ENCODE data around the gene ITCH.
"Not testable (repeated sequence)": the region's sequence is repeated elsewhere in the genome, so short reads cannot be mapped to it uniquely, and the experiment has no call there.

The ITCH gene

DNA sequence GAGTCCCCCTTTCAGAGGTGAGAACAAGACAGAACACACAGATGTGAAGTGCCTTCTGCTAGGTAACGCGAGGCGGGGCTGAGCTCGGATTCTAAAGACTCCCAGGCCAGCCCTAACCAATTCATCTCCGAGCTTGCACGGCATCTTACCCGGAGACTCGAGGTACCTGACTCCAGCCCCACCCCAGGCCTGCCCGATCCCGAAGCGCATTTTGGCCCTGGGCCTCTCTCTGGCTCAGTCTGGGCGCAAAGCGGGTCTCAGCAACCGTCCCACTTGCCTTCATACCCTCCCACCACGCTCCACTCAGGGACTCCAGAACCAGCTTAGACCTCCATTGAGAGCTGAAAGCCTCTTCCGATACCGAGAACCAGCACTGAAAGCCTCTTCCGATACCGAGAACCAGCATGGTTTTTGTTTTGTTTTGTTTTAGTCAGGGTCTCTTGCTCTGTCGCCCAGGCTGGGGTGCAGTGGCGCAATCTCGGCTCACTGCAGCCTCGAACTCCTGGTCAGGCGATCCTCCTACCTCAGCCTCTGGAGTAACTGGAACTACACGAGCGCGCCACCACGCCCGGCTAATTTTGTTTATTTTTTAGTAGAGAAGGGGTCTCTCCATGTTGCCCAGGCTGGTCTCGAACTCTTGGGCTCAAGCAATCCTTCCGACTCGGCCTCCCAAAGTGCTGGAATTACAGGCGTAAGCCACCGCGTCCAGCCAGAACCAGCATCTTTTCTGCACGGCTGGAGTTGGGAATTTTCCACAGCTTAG, 152.6 kb downstream of the ITCH start:
- peak overlapping the region; percentile 96 for H3K23ac ChIP-seq (ENCODE audit: low read depth, low read length, poor library complexity)
- peaks cover 3% of the 10 kb centered on the region for H3K79me1 ChIP-seq (ENCODE audit: low read depth, low read length)
- no peak overlapping the region for H3K9ac ChIP-seq (ENCODE audit: low read depth, low read length, poor library complexity)
- H3K27me3 ChIP-seq (ENCODE audit: control insufficient read depth in 3 of 3, insufficient read depth in 3 of 3, low read depth in 1 of 3, low read length in 3 of 3) = no peaks in the 10 kb centered on the region
- no peaks in the 10 kb centered on the region for H3K9me3 ChIP-seq (replicated peaks in 1 of 2; ENCODE audit: control insufficient read depth in 2 of 2, insufficient read depth in 1 of 2, low read depth in 1 of 2, low read length in 2 of 2)
- no peak overlapping the region for H2BK12ac ChIP-seq (ENCODE audit: low read length)
- no CpG with 5 or more reads among the region's 36 CpGs for whole genome bisulfite sequencing, 2 donors (ENCODE audit: extremely low coverage in 2 of 2, insufficient read length in 2 of 2, insufficient replicate concordance in 1 of 2)
- H3K36me3 ChIP-seq (replicated peaks in 1 of 2; ENCODE audit: control insufficient read depth in 2 of 2, insufficient read depth in 2 of 2, low read length in 2 of 2) = peaks cover 0 to 49% of the 10 kb centered on the region in 2 donors
- peak overlapping the region; percentile 94 for H3K27ac ChIP-seq (replicated peaks; ENCODE audit: low read length)
- no peak overlapping the region for H4K91ac ChIP-seq (ENCODE audit: low read depth, low read length, poor library complexity)
- peaks cover 0 to 2% of the 10 kb centered on the region in 2 donors for H3K4me1 ChIP-seq (ENCODE audit: control insufficient read depth in 2 of 2, insufficient read depth in 1 of 2, low read depth in 1 of 2, low read length in 2 of 2)
- DNase-seq (ENCODE audit: low spot score) = peak; percentile 46
- H3K4me3 ChIP-seq (ENCODE audit: low read length in 2 of 2) = peak overlapping the region; percentile 78 to 81
- H2BK120ac ChIP-seq (ENCODE audit: low read depth, low read length) = no peak overlapping the region
- no peak overlapping the region for H2BK15ac ChIP-seq (ENCODE audit: low read length)
- no peak overlapping the region for H2AK5ac ChIP-seq (ENCODE audit: low read depth, low read length)
- H3K14ac ChIP-seq (ENCODE audit: low read length) = no peak overlapping the region
- no peak overlapping the region for H3K4ac ChIP-seq (ENCODE audit: low read length)
- H4K8ac ChIP-seq (ENCODE audit: low read depth, low read length) = no peak overlapping the region
- H3K18ac ChIP-seq (ENCODE audit: low read length) = peak overlapping the region; percentile 9
- H2AFZ ChIP-seq (ENCODE audit: low read length) = peak overlapping the region; percentile 98
- peak overlapping the region; percentile 67 for H2BK5ac ChIP-seq (ENCODE audit: low read length)
- H3K4me2 ChIP-seq (ENCODE audit: insufficient read depth, low read length, poor library complexity, severe bottlenecking) = peak overlapping the region; percentile 72

DNA sequence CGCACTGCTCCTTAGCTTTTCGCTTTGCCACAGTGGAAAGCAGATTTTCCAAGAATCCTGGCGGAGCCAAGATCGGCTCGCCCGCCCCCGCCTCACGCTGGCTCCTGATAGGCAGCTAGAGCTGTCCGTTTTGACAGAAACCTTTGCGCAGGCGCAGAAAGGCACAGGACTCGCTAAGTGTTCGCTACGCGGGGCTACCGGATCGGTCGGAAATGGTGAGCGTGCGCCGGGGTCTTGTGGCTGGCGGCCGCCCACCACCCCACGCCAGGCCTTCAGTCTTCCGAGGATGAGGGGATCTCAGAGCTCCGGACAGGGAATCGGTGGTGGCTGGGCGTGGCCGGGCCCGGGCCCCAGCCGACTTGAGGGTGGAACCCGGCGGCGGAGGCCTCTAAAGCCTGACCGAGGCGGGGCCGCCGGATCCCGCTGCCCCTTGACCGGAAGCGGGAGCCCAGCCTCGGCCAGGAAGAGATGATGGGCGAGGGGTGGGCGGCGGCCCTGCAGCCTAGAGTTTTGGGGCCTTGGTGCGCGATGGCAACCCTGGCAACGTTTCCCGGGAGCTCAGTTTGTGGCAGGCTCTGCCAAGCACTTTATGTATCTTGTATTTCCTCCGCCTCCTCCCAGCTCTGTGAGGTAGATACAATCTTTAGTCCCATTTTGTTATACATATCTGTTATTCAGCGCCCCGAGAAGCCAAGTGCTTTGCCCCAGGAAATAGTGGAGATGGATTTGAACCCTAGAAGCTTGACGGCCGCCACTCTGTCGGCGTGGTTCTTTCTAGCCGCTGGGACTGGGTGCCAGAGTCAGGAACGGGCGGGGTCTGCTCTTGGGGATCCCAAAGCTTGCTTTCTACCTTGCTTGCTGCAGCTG, 153.4 kb downstream of the ITCH start, which contains the start of gene DYNLRB1:
Gene DYNLRB1 (plus strand): TSS at position 176 of the 867 bp plus-strand sequence. CDS start 37 bp downstream, at position 213.
- H3K9ac ChIP-seq (ENCODE audit: low read depth, low read length, poor library complexity) = peak within 1 kb of the TSS; percentile 85
- H2AFZ ChIP-seq (ENCODE audit: low read length) = peak within 1 kb of the TSS; percentile 98
- H3K4me2 ChIP-seq (ENCODE audit: insufficient read depth, low read length, poor library complexity, severe bottlenecking) = peak within 1 kb of the TSS; percentile 84
- peak within 1 kb of the TSS; percentile 67 for H2BK5ac ChIP-seq (ENCODE audit: low read length)
- H4K91ac ChIP-seq (ENCODE audit: low read depth, low read length, poor library complexity) = no peak within 1 kb of the TSS
- no peaks in the 10 kb centered on the region for H3K9me3 ChIP-seq (replicated peaks in 1 of 2; ENCODE audit: control insufficient read depth in 2 of 2, insufficient read depth in 1 of 2, low read depth in 1 of 2, low read length in 2 of 2)
- H2BK15ac ChIP-seq (ENCODE audit: low read length) = no peak within 1 kb of the TSS
- peaks cover 0 to 2% of the 10 kb centered on the region in 2 donors for H3K4me1 ChIP-seq (ENCODE audit: control insufficient read depth in 2 of 2, insufficient read depth in 1 of 2, low read depth in 1 of 2, low read length in 2 of 2)
- H3K4me3 ChIP-seq (ENCODE audit: low read length in 2 of 2) = peak within 1 kb of the TSS; percentile 78 to 81
- no peak within 1 kb of the TSS for H2BK120ac ChIP-seq (ENCODE audit: low read depth, low read length)
- no peak within 1 kb of the TSS for H4K8ac ChIP-seq (ENCODE audit: low read depth, low read length)
- peak; percentile 99 for DNase-seq (ENCODE audit: low spot score)
- peak within 1 kb of the TSS; percentile 95 for H3K18ac ChIP-seq (ENCODE audit: low read length)
- no peak within 1 kb of the TSS for H2BK12ac ChIP-seq (ENCODE audit: low read length)
- H3K79me1 ChIP-seq (ENCODE audit: low read depth, low read length) = peaks cover 3% of the 10 kb centered on the region
- no CpG with 5 or more reads among the region's 59 CpGs for WGBS, 2 donors (ENCODE audit: extremely low coverage in 2 of 2, insufficient read length in 2 of 2, insufficient replicate concordance in 1 of 2)
- no peak within 1 kb of the TSS for H3K4ac ChIP-seq (ENCODE audit: low read length)
- no peak within 1 kb of the TSS for H2AK5ac ChIP-seq (ENCODE audit: low read depth, low read length)
- no peaks in the 10 kb centered on the region for H3K27me3 ChIP-seq (ENCODE audit: control insufficient read depth in 3 of 3, insufficient read depth in 3 of 3, low read depth in 1 of 3, low read length in 3 of 3)
- no peak within 1 kb of the TSS for H3K14ac ChIP-seq (ENCODE audit: low read length)
- peak within 1 kb of the TSS; percentile 96 for H3K23ac ChIP-seq (ENCODE audit: low read depth, low read length, poor library complexity)
- peak within 1 kb of the TSS; percentile 94 for H3K27ac ChIP-seq (replicated peaks; ENCODE audit: low read length)
- H3K36me3 ChIP-seq (replicated peaks in 1 of 2; ENCODE audit: control insufficient read depth in 2 of 2, insufficient read depth in 2 of 2, low read length in 2 of 2) = peaks cover 0 to 46% of the 10 kb centered on the region in 2 donors

DNA sequence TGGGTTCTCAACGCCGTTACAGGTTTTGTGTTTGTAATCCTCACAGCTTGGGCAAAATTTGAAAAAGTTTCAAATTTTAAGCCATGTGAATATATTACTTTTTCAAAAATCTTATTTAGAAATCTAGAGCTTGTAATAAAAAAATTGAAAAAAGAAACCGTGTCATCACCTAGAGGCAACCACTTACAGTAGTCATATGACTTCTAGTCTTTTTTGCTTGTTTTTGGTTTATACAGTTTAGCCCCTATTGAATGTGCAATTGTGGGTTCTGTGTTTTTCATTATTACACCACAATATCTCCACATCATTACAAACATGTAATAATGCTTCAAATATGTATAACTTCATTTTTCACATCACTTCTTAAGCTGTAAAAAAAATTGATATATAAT, 154.0 kb downstream of the ITCH start:
- no peak overlapping the region for H3K27ac ChIP-seq (replicated peaks; ENCODE audit: low read length)
- no peaks in the 10 kb centered on the region for H3K27me3 ChIP-seq (ENCODE audit: control insufficient read depth in 3 of 3, insufficient read depth in 3 of 3, low read depth in 1 of 3, low read length in 3 of 3)

DNA sequence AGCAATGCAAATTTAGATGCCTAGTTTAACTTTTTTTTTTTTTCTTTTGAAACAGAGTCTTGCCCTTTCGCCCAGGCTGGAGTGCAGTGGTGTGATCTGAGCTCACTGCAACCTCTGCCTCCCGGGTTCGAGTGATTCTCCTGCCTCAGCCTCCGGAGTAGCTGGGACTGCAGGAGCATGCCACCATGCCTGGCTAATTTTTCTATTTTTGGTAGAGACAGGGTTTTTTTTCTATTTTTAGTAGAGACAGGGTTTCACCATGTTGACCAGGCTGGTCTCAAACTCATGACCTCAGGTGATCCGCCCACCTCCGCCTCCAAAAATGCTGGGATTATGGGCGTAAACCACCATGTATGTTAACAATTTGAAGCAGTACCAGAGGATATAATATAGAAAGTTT, 155.8 kb downstream of the ITCH start:
- H3K9ac ChIP-seq (ENCODE audit: low read depth, low read length, poor library complexity); H3K27ac ChIP-seq (replicated peaks; ENCODE audit: low read length); DNase-seq (ENCODE audit: low spot score); H3K27me3 ChIP-seq (ENCODE audit: control insufficient read depth in 3 of 3, insufficient read depth in 3 of 3, low read depth in 1 of 3, low read length in 3 of 3); H3K4me1 ChIP-seq (ENCODE audit: control insufficient read depth in 2 of 2, insufficient read depth in 1 of 2, low read depth in 1 of 2, low read length in 2 of 2); H3K23ac ChIP-seq (ENCODE audit: low read depth, low read length, poor library complexity); H2BK12ac ChIP-seq (ENCODE audit: low read length); H4K8ac ChIP-seq (ENCODE audit: low read depth, low read length); H3K18ac ChIP-seq (ENCODE audit: low read length); H2AFZ ChIP-seq (ENCODE audit: low read length); H3K14ac ChIP-seq (ENCODE audit: low read length); H4K91ac ChIP-seq (ENCODE audit: low read depth, low read length, poor library complexity); H3K4me3 ChIP-seq (ENCODE audit: low read length in 2 of 2); H3K4ac ChIP-seq (ENCODE audit: low read length); H2BK15ac ChIP-seq (ENCODE audit: low read length); H3K4me2 ChIP-seq (ENCODE audit: insufficient read depth, low read length, poor library complexity, severe bottlenecking); H3K9me3 ChIP-seq (replicated peaks in 1 of 2; ENCODE audit: control insufficient read depth in 2 of 2, insufficient read depth in 1 of 2, low read depth in 1 of 2, low read length in 2 of 2); H2BK120ac ChIP-seq (ENCODE audit: low read depth, low read length); H2AK5ac ChIP-seq (ENCODE audit: low read depth, low read length); H2BK5ac ChIP-seq (ENCODE audit: low read length); H3K79me1 ChIP-seq (ENCODE audit: low read depth, low read length): not testable (repeated sequence)
- WGBS, 2 donors (ENCODE audit: extremely low coverage in 2 of 2, insufficient read length in 2 of 2, insufficient replicate concordance in 1 of 2) = no CpG with 5 or more reads among the region's 7 CpGs
- H3K36me3 ChIP-seq (replicated peaks in 1 of 2; ENCODE audit: control insufficient read depth in 2 of 2, insufficient read depth in 2 of 2, low read length in 2 of 2) = peaks cover 0 to 51% of the 10 kb centered on the region in 2 donors

More for the DNA sequence above, 154.0 kb downstream of the ITCH start:
- H2BK5ac ChIP-seq (ENCODE audit: low read length) = no peak overlapping the region
- H3K36me3 ChIP-seq (replicated peaks in 1 of 2; ENCODE audit: control insufficient read depth in 2 of 2, insufficient read depth in 2 of 2, low read length in 2 of 2) = peaks cover 0 to 47% of the 10 kb centered on the region in 2 donors
- H3K9ac ChIP-seq (ENCODE audit: low read depth, low read length, poor library complexity) = no peak overlapping the region
- WGBS, 2 donors (ENCODE audit: extremely low coverage in 2 of 2, insufficient read length in 2 of 2, insufficient replicate concordance in 1 of 2) = no CpG with 5 or more reads among the region's 3 CpGs
- H2BK15ac ChIP-seq (ENCODE audit: low read length) = no peak overlapping the region
- H3K4me1 ChIP-seq (ENCODE audit: control insufficient read depth in 2 of 2, insufficient read depth in 1 of 2, low read depth in 1 of 2, low read length in 2 of 2) = peaks cover 0 to 2% of the 10 kb centered on the region in 2 donors
- no peaks in the 10 kb centered on the region for H3K9me3 ChIP-seq (replicated peaks in 1 of 2; ENCODE audit: control insufficient read depth in 2 of 2, insufficient read depth in 1 of 2, low read depth in 1 of 2, low read length in 2 of 2)
- H3K18ac ChIP-seq (ENCODE audit: low read length) = no peak overlapping the region
- no peak overlapping the region for H4K91ac ChIP-seq (ENCODE audit: low read depth, low read length, poor library complexity)
- H2AFZ ChIP-seq (ENCODE audit: low read length) = peak overlapping the region; percentile 98
- H2AK5ac ChIP-seq (ENCODE audit: low read depth, low read length) = no peak overlapping the region
- no peak overlapping the region for H3K23ac ChIP-seq (ENCODE audit: low read depth, low read length, poor library complexity)
- H2BK120ac ChIP-seq (ENCODE audit: low read depth, low read length) = no peak overlapping the region
- no peak overlapping the region for H2BK12ac ChIP-seq (ENCODE audit: low read length)
- H3K79me1 ChIP-seq (ENCODE audit: low read depth, low read length) = peaks cover 3% of the 10 kb centered on the region
- H3K4me3 ChIP-seq (ENCODE audit: low read length in 2 of 2) = peak overlapping the region; percentile 78 to 81
- no peak overlapping the region for H3K14ac ChIP-seq (ENCODE audit: low read length)
- no peak for DNase-seq (ENCODE audit: low spot score)
- H4K8ac ChIP-seq (ENCODE audit: low read depth, low read length) = no peak overlapping the region
- peak overlapping the region; percentile 84 for H3K4me2 ChIP-seq (ENCODE audit: insufficient read depth, low read length, poor library complexity, severe bottlenecking)
- H3K4ac ChIP-seq (ENCODE audit: low read length) = no peak overlapping the region
